Peyer's patch (tissue), 4 donors: ENCODE measurements around the gene SMTN. TPM values are rescaled to one million over a fixed set of nuclear protein-coding genes. Genes with fewer than 3 reads are reported as not detected.

ENCODE experiments used
- DNase-seq, 3 donors: peaks; one replicate each; pipeline ENCODE4 v3.0.0-alpha.2; 2017 to 2019
- H3K27ac ChIP-seq, 4 donors: fragments of 200-600 bp; sonication (generic); one replicate each; pipeline ENCODE4 v1.5.1; 2016 to 2019
- H3K27me3 ChIP-seq, 2 donors: fragments of 200-600 bp; sonication (generic); one replicate each; pipeline ENCODE4 v1.5.1; 2019
- H3K36me3 ChIP-seq, 3 donors: fragments of 200-600 bp; sonication (generic); one replicate each; pipeline ENCODE4 v1.5.1; 2016 to 2019
- H3K4me1 ChIP-seq, 4 donors: fragments of 200-600 bp; sonication (generic); one replicate each; pipeline ENCODE4 v1.5.1; 2016 to 2019
- H3K4me3 ChIP-seq, 4 donors: fragments of 200-600 bp; sonication (generic); 1 replicate in 3 of 4; 2 replicates in 1 of 4; pipeline ENCODE4 v1.5.1; 2016 to 2019; ENCODE audit warnings: mild to moderate bottlenecking in 1 of 4
- H3K9me3 ChIP-seq, 4 donors: fragments of 200-600 bp; sonication (generic); one replicate each; pipeline ENCODE4 v1.5.1; 2016 to 2019; ENCODE audit warnings: mild to moderate bottlenecking in 1 of 4
- CTCF ChIP-seq, 6 experiments: fragments of 450-650 bp in 4 of 6; fragments of 200-600 bp in 2 of 6; sonication (generic) in 1 of 6; IDR thresholded peaks; one replicate each; pipeline ENCODE4 v1.5.1; 2017 to 2019; ENCODE audit warnings: antibody characterized with exemption in 6 of 6, mild to moderate bottlenecking in 3 of 6, moderate library complexity in 1 of 6
- POLR2A ChIP-seq, 2 donors: fragments of 450-650 bp; IDR thresholded peaks; one replicate each; pipeline ENCODE4 v1.5.1; 2017; ENCODE audit warnings: antibody characterized with exemption in 2 of 2, mild to moderate bottlenecking in 2 of 2, moderate library complexity in 2 of 2
- total RNA-seq, 4 donors: library from RNA; depleted of rRNA; stranded (reverse); fragments of >200 nt; gene quantifications; one replicate each; pipeline ENCODE4 v1.1.0, GENCODE V29; 2016

The SMTN gene
- total RNA-seq, 4 donors from 2014 or later = 23.1 to 124 (median 75.9) TPM

- Histone ChIP-seq H3K27ac (peak overlapping the region in 3 of 4 donors; percentile 77 to 96 (median 91)), H3K9me3 (no peaks in the 10 kb centered on the region), H3K36me3 (peaks cover 0 to 2% (median 0%) of the 10 kb centered on the region in 3 donors), H3K27me3 (no peaks in the 10 kb centered on the region), H3K4me3 (peak overlapping the region in 3 of 4 donors; percentile 32 to 79 (median 61)), H3K4me1 (peaks cover 0 to 14% (median 5%) of the 10 kb centered on the region in 4 donors)
- TF ChIP-seq CTCF (IDR thresholded peaks at IDR 0.05) (no peak), POLR2A (IDR thresholded peaks at IDR 0.05) (no peak)
- DNase-seq = no peak
Measured at GRCh38 chr22:31123292-31123602, 42.1 kb downstream of the SMTN start.

GRCh38 chr22:31124290-31124689 lies 43.2 kb downstream of the SMTN start:
- H3K27me3 ChIP-seq = no peaks in the 10 kb centered on the region
- no peak for DNase-seq
- TF ChIP-seq POLR2A (IDR thresholded peaks at IDR 0.05) (no peak), CTCF (IDR thresholded peaks at IDR 0.05) (no peak)
- no peaks in the 10 kb centered on the region for H3K9me3 ChIP-seq
- H3K4me3 ChIP-seq = peak overlapping the region in 2 of 4 donors; percentile 61 to 79
- peaks cover 0 to 14% (median 4%) of the 10 kb centered on the region in 4 donors for H3K4me1 ChIP-seq
- no peak overlapping the region for H3K27ac ChIP-seq
- H3K36me3 ChIP-seq = peaks cover 0 to 5% (median 0%) of the 10 kb centered on the region in 3 donors

- peak overlapping the region in 1 of 4 donors; percentile 0 for H3K4me3 ChIP-seq
- peaks cover 0 to 14% (median 3%) of the 10 kb centered on the region in 4 donors for H3K4me1 ChIP-seq
- H3K27me3 ChIP-seq = no peaks in the 10 kb centered on the region
- H3K27ac ChIP-seq = no peak overlapping the region
- no peak for TF ChIP-seq CTCF (IDR thresholded peaks at IDR 0.05)
- no peak for TF ChIP-seq POLR2A (IDR thresholded peaks at IDR 0.05)
- no peak for DNase-seq
- peaks cover 0 to 5% (median 0%) of the 10 kb centered on the region in 3 donors for H3K36me3 ChIP-seq
- H3K9me3 ChIP-seq = no peaks in the 10 kb centered on the region
Measured at GRCh38 chr22:31124811-31125465, 43.8 kb downstream of the SMTN start.

GRCh38 chr22:31125521-31126117 lies 44.5 kb downstream of the SMTN start:
- peaks cover 0 to 8% (median 0%) of the 10 kb centered on the region in 3 donors for H3K36me3 ChIP-seq
- no peak overlapping the region for H3K27ac ChIP-seq

More at GRCh38 chr22:31125521-31126117, 44.5 kb downstream of the SMTN start:
- Histone ChIP-seq H3K4me1 (peaks cover 0 to 14% (median 3%) of the 10 kb centered on the region in 4 donors), H3K4me3 (no peak overlapping the region), H3K27me3 (no peaks in the 10 kb centered on the region), H3K9me3 (no peaks in the 10 kb centered on the region)
- DNase-seq = no peak
- TF ChIP-seq CTCF (IDR thresholded peaks at IDR 0.05) = no peak
- no peak for TF ChIP-seq POLR2A (IDR thresholded peaks at IDR 0.05)
